Calu3 (cell line): ENCODE results near the gene RNF213. TPM values are rescaled to one million over a fixed set of nuclear protein-coding genes. Genes with fewer than 3 reads are reported as not detected.

Experiments used
- BruUV-seq: library from RNA; stranded (reverse); fragments of 400-500 nt; replicated peaks from 2 replicates; lab custom pipeline; 2021; lab: Mats Ljungman, UMichigan
- CTCF ChIA-PET: fragments of 300-600 bp; sonication (Branson Sonifier 250); formaldehyde crosslinking; loops from one replicate; lab custom pipeline; 2022; ENCODE audit warnings: antibody characterized with exemption; lab: Charles Lee
- DNase-seq: peaks from one replicate; pipeline ENCODE4 v3.0.0; 2022
- H3K27ac Mint-ChIP-seq: one replicate; pipeline ENCODE4 v1.8.0; 2022; ENCODE audit warnings: mixed read lengths; ENCODE audit not compliant: unreplicated experiment
- H3K27me3 Mint-ChIP-seq: one replicate; pipeline ENCODE4 v1.8.0; 2022; ENCODE audit warnings: mixed read lengths; ENCODE audit not compliant: unreplicated experiment
- H3K36me3 Mint-ChIP-seq: one replicate; pipeline ENCODE4 v1.8.0; 2022; ENCODE audit warnings: mild to moderate bottlenecking, moderate library complexity, mixed read lengths; ENCODE audit not compliant: insufficient read depth, unreplicated experiment
- H3K4me1 Mint-ChIP-seq: one replicate; pipeline ENCODE4 v1.8.0; 2022; ENCODE audit warnings: mild to moderate bottlenecking, low read depth, mixed read lengths; ENCODE audit not compliant: unreplicated experiment
- H3K4me3 Mint-ChIP-seq: one replicate; pipeline ENCODE4 v1.8.0; 2022; ENCODE audit warnings: mild to moderate bottlenecking, low read depth, moderate library complexity, mixed read lengths; ENCODE audit not compliant: unreplicated experiment
- H3K9me3 Mint-ChIP-seq: one replicate; pipeline ENCODE4 v1.8.0; 2022; ENCODE audit warnings: low read depth, mixed read lengths; ENCODE audit not compliant: unreplicated experiment
- CTCF ChIP-seq: fragments of 200-600 bp; IDR thresholded peaks from one replicate; pipeline ENCODE4 v1.8.0; 2022; ENCODE audit warnings: antibody characterized with exemption; ENCODE audit not compliant: unreplicated experiment
- intact Hi-C: fragments of 100-400 bp; cut with micrococcal nuclease; formaldehyde crosslinking; loops from one replicate; pipeline ENCODE4 v1.10.0; 2022; ENCODE audit not compliant: unreplicated experiment
- total RNA-seq: library from RNA; stranded (reverse); gene quantifications from 2 replicates; pipeline ENCODE4 v1.2.3, GENCODE V29; 2022

The RNF213 gene
- total RNA-seq, 1 experiment from 2014 or later, result 221 TPM

DNA sequence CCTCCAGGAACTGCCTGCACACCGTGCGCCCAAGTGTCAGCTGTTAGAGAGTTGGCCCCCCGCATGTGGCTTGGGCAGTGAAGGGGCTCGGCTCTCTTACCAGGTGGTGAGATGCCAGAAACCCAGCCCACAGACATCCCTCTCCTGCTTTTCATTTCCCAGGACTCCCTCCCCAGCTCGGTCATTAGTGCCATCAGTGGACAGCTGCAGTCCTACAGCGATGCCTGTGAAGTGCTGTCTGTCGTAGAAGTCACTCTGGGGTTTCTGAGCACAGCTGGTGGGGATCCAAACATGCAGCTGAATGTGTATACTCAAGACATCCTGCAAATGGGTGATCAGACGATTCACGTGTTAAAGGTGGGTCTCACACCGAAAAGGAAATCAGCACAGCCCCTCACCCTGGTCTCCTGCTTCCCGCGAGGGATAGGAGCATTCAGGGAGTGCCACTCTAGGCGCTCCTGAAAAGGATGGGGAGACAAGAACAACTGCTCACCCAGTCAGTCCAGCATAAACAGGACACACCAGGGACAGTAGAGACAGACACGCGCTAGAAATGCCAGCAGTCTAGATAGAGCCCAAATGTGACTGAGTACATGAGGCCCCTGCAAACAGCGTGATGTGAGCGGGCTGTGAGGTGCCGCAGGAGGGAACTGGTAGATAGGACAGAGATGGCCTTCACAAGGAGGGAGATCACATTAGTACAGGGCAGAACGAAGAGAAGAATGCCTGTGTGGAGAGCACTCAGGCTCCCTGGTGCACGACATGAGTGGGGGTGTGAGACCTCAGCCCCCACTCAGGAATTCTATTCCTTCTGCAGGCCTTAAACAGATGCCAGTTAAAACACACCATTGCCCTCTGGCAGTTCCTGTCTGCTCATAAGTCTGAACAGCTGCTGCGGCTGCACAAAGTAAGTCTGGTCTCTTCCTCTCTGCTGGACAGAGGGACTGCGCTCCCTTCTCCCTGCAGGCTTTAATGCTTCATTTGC lies 128.7 kb downstream of the RNF213 start:
- CTCF ChIA-PET, result no interaction called here
- Mint-ChIP-seq H3K27me3 (no peaks in the 10 kb centered on the region), H3K27ac (no peak overlapping the region), H3K9me3 (no peaks in the 10 kb centered on the region), H3K4me3 (no peak overlapping the region), H3K36me3 (peaks cover 48% of the 10 kb centered on the region), H3K4me1 (no peaks in the 10 kb centered on the region)
- intact Hi-C loops, result no loop called here
- no TSS peak for BruUV-seq
- no peak for DNase-seq
- no peak for TF ChIP-seq CTCF

DNA sequence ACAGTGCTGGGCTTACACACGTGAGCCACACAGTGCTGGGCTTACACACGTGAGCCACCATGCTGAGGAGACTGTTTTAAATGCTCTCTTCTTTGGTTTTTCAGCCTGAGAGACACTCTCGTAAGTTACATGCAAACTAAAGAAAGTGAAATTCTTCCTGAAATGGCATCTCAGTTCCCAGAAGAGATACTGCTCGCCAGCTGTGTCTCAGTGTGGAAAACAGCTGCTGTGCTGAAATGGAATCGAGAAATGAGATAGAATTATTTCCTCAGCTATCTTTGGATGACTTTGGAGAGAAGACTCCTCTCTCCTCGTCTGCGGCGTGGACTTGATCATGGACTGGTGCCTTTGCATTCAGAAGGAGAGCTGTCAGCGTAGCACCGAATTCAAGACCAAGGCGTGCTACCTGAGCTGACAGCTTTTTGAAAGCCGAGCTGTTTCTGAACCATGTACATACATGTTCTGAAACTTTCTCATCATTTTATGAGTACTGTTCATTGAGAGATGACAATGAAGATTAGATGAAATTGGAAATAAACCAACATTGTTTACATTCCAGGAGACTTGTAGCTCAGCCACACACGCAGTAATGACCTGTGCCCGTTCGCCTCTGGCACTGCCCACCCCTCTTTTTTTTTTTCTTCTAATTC lies 132.7 kb downstream of the RNF213 start:
- Mint-ChIP-seq H3K36me3 (peaks cover 33% of the 10 kb centered on the region), H3K9me3 (no peaks in the 10 kb centered on the region), H3K4me1 (no peaks in the 10 kb centered on the region), H3K27ac (no peak overlapping the region), H3K27me3 (no peaks in the 10 kb centered on the region), H3K4me3 (no peak overlapping the region)
- no TSS peak for BruUV-seq
- CTCF ChIA-PET, result no interaction called here
- TF ChIP-seq CTCF, result no peak
- no peak for DNase-seq
- intact Hi-C loops, result no loop called here

DNA sequence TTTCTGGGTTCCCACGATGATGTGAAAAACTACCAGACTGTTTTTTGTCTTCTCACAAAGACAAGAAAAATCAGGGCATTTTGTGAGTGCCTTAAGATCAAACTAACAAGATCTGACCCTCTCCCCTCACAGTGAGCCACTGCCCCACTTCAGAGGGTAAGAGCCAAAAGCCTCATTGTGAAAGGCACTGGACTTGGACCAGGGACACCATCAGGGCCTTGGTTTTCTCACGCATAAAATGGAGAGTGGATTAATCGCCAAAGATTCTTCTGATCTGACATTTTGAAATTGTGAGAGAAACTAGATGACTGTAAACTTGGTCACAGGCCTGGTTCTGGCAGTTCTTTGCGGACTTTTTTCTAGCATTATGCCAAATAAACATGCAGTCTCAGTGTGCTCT lies 133.3 kb downstream of the RNF213 start:
- TF ChIP-seq CTCF, result no peak
- Mint-ChIP-seq H3K9me3 (no peaks in the 10 kb centered on the region), H3K27me3 (no peaks in the 10 kb centered on the region), H3K4me3 (no peak overlapping the region), H3K4me1 (no peaks in the 10 kb centered on the region), H3K36me3 (peaks cover 27% of the 10 kb centered on the region), H3K27ac (no peak overlapping the region)
- CTCF ChIA-PET, result no interaction called here
- intact Hi-C loops, result no loop called here
- BruUV-seq, result no TSS peak
- DNase-seq, result no peak

- Mint-ChIP-seq H3K9me3 (no peaks in the 10 kb centered on the region), H3K27ac (no peak overlapping the region), H3K27me3 (no peaks in the 10 kb centered on the region), H3K36me3 (peaks cover 20% of the 10 kb centered on the region), H3K4me1 (no peaks in the 10 kb centered on the region), H3K4me3 (no peak overlapping the region)
- DNase-seq, result no peak
- TF ChIP-seq CTCF, result no peak
- CTCF ChIA-PET, result no interaction called here
- BruUV-seq, result TSS peak; percentile 21
- intact Hi-C loops, result no loop called here
Observed at GRCh38 chr17:80394629-80395216, 134.1 kb downstream of the RNF213 start.
